ENCODE data around the gene ATF3.

ATF3 gene

GRCh38 chr1:212609701-212610574 lies 1.4 kb downstream of the ATF3 start:
- no peak for DNase-seq

DNA sequence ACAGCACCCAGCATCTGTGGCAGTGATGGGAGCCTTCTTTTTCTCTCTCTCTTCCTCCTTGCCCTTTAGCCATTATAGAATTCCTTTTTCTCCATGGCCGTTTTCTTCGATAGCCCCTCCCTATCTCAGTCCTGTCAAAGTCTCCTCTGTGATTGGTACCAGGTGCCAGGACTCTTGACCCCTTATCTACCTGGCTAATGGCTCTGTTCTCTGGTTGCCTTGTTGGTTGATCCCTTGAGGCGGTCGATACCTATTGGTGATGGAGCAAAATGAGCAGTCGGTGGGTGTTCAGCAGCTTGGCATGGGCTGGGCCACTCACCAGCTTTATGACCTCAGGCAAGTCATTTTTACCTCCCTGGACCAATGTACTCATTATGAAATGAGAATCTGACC lies 2.0 kb downstream of the ATF3 start:
- DNase-seq: no peak

GRCh38 chr1:212611000-212611948 lies 2.7 kb downstream of the ATF3 start:
- DNase-seq: no peak

GRCh38 chr1:212612041-212612961 lies 3.7 kb downstream of the ATF3 start:
- no peak for DNase-seq

DNA sequence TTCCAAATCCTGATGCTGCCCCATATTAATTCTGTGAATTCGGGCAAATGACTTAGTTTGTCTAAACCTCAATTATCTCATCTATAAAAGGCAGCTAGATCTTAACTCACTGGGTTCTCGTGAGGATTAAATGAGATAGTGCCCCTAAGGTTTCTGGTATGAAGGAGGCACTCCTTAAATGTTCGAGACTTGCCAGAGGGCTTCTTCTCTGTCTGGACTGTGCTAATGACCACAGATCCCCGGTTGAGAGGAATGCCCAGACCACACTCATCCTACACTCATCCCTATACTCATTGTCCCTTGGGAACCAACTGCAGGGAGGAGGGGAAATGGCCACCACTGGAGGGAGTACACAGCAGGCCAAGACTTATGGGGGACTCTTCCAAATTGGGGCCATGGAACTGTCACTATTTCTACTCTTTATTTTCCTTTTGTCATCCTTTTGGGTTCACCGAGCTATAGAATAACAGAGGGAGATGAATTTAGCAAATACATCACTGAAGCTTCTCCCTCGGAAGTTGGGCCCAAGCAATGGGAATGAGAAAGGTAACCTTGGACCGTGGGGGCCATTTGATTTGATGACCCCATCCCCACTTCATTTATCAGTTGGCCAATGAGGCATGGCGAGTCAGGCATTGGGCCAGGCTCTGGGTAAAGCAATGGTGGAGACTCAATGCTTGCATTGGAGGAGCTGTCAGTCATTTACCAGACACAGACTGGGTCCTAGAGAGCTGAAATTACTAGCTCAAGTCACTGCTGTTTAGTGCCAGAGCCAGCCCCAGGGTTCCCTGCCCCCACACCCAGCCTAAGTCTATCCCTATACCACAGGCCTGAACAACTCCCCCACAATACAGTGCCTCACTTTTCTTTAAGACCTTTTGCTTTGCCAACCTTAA lies 5.1 kb downstream of the ATF3 start:
- no peak for DNase-seq

DNA sequence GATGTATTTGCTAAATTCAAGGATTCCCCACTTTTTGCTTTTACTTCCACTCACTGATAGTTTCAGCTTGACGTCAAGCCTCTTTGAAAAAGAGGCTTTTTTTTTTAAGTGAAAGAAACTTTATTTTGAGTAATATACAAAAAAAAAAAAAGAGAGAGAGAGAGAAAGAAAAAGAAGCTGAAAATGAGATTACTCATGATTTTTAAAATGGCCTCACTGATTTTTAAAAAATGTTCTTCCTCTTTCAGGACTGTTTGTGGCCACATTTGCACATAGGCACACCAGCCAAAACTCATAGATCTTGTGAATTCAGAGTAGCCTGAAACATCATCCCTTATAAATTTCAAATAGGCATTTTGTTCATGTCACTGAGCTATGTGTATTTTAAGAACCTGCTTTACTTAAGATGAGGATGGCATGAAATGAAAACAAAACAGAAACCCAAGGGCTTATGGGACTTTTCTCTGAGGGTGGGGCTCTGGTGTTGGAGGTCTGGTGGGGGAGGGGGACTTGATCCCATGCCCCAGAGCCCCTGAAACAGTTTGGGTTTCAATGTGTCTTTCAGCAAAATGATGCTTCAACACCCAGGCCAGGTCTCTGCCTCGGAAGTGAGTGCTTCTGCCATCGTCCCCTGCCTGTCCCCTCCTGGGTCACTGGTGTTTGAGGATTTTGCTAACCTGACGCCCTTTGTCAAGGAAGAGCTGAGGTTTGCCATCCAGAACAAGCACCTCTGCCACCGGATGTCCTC lies 6.1 kb downstream of the ATF3 start:
- no peak for DNase-seq

DNA sequence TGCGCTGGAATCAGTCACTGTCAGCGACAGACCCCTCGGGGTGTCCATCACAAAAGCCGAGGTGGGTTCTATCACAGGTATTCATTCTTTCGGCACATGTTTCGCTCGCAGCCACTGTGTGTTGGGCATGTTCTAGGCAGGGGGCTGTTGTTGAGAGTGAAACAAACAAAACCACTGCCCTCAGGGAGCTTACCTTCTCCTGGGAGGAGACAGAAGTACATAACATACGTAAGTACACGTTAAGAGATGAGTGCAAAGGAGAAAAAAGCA lies 6.6 kb downstream of the ATF3 start:
- no peak for DNase-seq

DNA sequence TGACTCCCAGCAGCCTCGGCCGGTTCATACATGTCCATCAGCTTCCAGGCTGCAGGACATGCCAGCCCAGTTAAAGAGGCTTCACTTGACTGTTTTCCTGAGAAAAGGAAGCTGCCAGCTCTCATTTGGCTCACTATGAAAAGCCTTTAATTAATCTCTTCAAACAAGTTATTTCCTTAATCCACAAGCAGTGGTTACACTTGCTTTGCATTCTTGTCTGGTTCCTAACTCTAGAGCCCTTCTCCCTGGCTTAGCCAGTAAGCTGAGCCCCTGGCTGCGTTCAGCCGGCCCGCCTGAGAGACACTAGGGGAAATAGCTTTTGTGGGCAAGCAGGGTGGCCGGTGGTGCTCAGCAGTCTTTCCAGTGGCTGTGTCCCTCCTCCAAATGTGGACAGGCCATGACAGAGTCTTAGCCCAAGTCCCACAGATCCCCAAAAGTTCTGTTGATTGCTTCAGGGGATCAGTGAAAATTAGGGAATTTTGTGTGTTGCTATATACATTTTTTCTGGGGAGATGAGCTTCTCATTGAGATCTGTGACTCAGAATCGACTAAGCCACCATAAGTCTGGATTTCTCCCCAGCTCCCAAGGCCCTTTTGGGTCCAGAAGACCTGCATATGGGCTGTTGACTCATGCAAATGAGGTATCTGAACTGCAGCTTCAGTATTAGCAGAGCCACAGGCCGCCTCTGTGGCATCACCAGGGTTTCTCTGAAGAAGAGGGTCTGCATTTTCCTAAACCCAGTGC lies 10.1 kb downstream of the ATF3 start:
- no peak for DNase-seq

- no peak for DNase-seq
These were observed 11.7 kb downstream of the ATF3 start for GRCh38 chr1:212620293-212620692.

DNA sequence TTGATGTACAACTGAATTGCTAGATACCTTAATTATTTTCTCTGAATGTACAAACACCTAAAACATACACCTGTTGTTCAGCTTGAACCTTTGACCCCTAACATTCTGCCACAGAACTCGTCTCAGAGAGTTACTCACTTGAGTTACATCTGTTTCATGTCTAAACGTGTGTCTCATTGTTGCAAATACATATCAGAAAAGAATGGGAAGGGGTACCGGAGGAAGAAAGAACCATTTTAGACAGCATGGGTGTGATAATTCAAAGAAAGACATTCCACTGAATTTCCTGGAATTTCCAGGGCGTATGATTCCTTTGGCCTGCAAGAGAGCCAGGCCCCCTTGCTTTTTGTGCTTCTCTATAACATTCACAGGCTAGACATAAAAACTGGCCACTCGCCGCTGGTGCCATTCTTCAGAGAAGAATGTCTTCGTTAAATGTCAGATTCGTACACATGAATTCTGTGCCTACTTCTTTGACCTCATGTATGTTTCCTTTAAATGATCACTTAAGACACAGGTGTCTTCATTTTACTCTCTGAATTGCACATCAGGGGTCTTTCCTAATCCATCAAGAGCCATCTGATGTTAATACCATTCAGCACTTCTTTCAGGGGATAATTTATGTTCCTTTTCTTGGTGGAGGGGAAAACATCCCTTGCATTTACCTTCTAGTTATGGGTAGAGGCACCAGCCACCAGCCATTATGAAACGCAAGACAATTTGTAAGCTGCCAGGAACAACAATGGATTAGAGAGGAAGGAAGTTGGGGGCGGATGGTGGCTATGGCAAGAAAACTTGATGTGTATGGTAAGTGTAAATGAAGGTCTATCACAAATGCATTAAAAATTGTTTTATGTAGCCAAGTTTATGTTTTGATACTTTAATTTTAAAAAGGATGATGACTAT lies 12.7 kb downstream of the ATF3 start:
- DNase-seq: no peak

- DNase-seq: no peak
These were observed 13.4 kb downstream of the ATF3 start for GRCh38 chr1:212621949-212622305.

DNA sequence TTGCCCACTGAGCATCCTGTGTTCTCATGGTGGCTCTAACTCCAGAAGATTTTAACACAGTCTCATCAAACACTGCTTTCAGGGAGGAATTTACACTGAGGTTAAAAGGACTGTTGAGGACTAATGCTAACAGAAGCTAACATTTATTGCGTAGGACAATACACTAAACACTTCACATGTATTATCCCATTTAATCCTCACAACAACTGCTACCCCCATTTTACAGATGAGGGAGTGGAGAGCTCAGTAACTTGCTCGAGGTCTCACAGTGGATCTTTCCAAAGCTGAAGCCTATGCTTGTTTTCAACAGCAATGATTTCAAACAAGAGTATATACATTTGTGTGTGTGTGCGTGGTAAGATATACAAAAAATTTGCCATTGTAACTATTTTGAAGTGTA lies 13.9 kb downstream of the ATF3 start:
- DNase-seq: no peak

- no peak for DNase-seq
These were observed 14.3 kb downstream of the ATF3 start for GRCh38 chr1:212622906-212623305.

GRCh38 chr1:212623603-212624002 lies 15.0 kb downstream of the ATF3 start:
- no peak for DNase-seq

GRCh38 chr1:212624976-212625501 lies 16.5 kb downstream of the ATF3 start:
- DNase-seq: no peak

GRCh38 chr1:212625781-212626450 lies 17.4 kb downstream of the ATF3 start:
- no peak for DNase-seq

DNA sequence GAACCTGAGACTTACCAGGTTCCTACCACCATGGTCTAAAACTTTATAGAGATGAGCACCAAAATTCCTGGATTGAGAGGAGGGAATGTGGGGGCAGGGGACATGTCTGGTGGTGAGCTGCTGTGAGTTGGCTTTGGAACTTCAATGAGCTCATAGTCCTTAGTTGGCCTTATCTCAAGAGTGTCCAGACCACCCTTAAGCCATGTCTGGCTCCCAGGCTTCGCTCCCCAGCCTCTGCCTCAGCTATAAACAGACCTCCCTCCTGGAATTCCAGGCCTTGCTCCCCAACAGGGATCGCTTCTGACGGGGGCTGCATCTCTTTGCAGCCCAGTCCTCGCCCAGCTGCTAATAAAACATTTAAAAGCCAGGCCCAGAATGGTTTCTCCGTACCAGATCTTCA lies 19.5 kb downstream of the ATF3 start:
- no peak for DNase-seq

DNA sequence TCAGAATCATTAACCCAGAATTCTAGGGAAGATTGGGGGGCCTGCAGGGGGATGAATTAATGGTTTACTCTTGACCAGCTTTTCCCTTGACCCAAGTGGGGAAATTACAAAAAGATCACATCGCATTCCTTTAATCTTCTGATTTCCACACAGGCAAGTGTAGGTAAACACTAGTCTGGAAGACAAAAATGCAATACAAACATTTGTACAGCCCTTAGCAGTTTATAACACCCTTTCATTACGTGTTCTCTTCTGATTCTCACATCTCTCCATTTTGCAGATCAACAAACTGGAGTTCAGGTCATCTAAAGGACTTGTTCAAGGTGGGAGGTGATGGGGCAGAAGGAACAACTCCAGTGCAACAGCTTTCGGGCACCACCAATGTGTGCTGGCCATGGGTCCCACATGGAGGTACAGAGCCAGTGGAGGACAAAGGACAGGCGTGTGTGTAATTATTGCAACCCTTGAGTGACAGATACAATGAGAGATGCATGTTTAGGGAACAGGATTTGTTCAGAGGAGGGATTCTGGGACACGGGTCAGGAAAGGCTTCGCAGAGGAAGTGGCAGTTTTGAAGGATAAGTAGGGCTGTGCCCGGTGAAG lies 20.4 kb downstream of the ATF3 start:
- no peak for DNase-seq
